H9 (cell line): Measurements from ENCODE around the gene ADO. TPM values are rescaled to one million over a fixed set of nuclear protein-coding genes. Genes with fewer than 3 reads are reported as not detected.

ENCODE experiments used
- DNase-seq: peaks from one replicate; pipeline ENCODE4 v3.0.0-alpha.2; 2017
- H2AFZ ChIP-seq: one replicate; pipeline ENCODE4 v1.6.1; 2013; ENCODE audit warnings: mild to moderate bottlenecking, low read length, control low read depth, moderate library complexity
- H2AK5ac ChIP-seq: 2 replicates; pipeline ENCODE4 v1.6.1; 2013; ENCODE audit warnings: low read length, control low read depth, mixed read lengths; ENCODE audit not compliant: insufficient read length
- H2BK120ac ChIP-seq: one replicate; pipeline ENCODE4 v1.6.1; 2013; ENCODE audit warnings: low read depth, mild to moderate bottlenecking, low read length, control low read depth, inconsistent platforms; ENCODE audit not compliant: poor library complexity, severe bottlenecking
- H2BK12ac ChIP-seq: 2 replicates; pipeline ENCODE4 v1.6.1; 2013; ENCODE audit warnings: low read length, control low read depth, mixed read lengths, low read depth; ENCODE audit not compliant: insufficient read length
- H2BK15ac ChIP-seq: 2 replicates; pipeline ENCODE4 v1.6.1; 2013; ENCODE audit warnings: low read depth, low read length, control low read depth
- H2BK20ac ChIP-seq: one replicate; pipeline ENCODE4 v1.6.1; 2013; ENCODE audit warnings: low read depth, mild to moderate bottlenecking, low read length, control low read depth, inconsistent platforms; ENCODE audit not compliant: poor library complexity, severe bottlenecking
- H2BK5ac ChIP-seq: 2 replicates; pipeline ENCODE4 v1.6.1; 2013; ENCODE audit warnings: low read length, control low read depth, mixed read lengths; ENCODE audit not compliant: insufficient read length
- H3K14ac ChIP-seq: 2 replicates; pipeline ENCODE4 v1.6.1; 2013; ENCODE audit warnings: low read length, control low read depth; ENCODE audit not compliant: insufficient read depth
- H3K18ac ChIP-seq: 2 replicates; pipeline ENCODE4 v1.6.1; 2013; ENCODE audit warnings: low read depth, mild to moderate bottlenecking, mixed read lengths, low read length, control low read depth; ENCODE audit not compliant: insufficient read length
- H3K23ac ChIP-seq: 2 replicates; pipeline ENCODE4 v1.6.1; 2013; ENCODE audit warnings: low read length, control low read depth, mixed read lengths, low read depth; ENCODE audit not compliant: insufficient read length
- H3K23me2 ChIP-seq: 2 replicates; pipeline ENCODE4 v1.6.1; 2013; ENCODE audit warnings: low read depth, mild to moderate bottlenecking, mixed read lengths, low read length, control low read depth; ENCODE audit not compliant: insufficient read length, poor library complexity, severe bottlenecking
- H3K27ac ChIP-seq: 2 replicates; pipeline ENCODE4 v1.5.1; 2013; ENCODE audit warnings: low read length, control low read depth, mixed read lengths, low read depth; ENCODE audit not compliant: insufficient read length
- H3K27me3 ChIP-seq: 2 replicates; pipeline ENCODE4 v1.6.1; 2013; ENCODE audit warnings: low read length, control low read depth, inconsistent platforms; ENCODE audit not compliant: insufficient read depth
- H3K4ac ChIP-seq: 2 replicates; pipeline ENCODE4 v1.6.1; 2013; ENCODE audit warnings: low read depth, mild to moderate bottlenecking, control low read depth, inconsistent platforms, low read length, moderate library complexity
- H3K4me1 ChIP-seq: 2 replicates; pipeline ENCODE4 v1.6.1; 2013; ENCODE audit warnings: low read length, control low read depth, inconsistent platforms; ENCODE audit not compliant: insufficient read depth
- H3K4me2 ChIP-seq: 2 replicates; pipeline ENCODE4 v1.6.1; 2013; ENCODE audit warnings: low read length, control low read depth, mixed read lengths; ENCODE audit not compliant: insufficient read length, insufficient read depth
- H3K56ac ChIP-seq: 2 replicates; pipeline ENCODE4 v1.6.1; 2013; ENCODE audit warnings: low read depth, mild to moderate bottlenecking, mixed read lengths, low read length, control low read depth; ENCODE audit not compliant: insufficient read length
- H3K79me1 ChIP-seq: 2 replicates; pipeline ENCODE4 v1.6.1; 2013; ENCODE audit warnings: low read depth, mild to moderate bottlenecking, moderate library complexity, low read length, control low read depth, inconsistent platforms; ENCODE audit not compliant: insufficient read depth, poor library complexity, severe bottlenecking
- H3K79me2 ChIP-seq: 2 replicates; pipeline ENCODE4 v1.6.1; 2013; ENCODE audit warnings: low read length, control low read depth, inconsistent platforms; ENCODE audit not compliant: insufficient read depth
- H3K9ac ChIP-seq: 2 replicates; pipeline ENCODE4 v1.6.1; 2013; ENCODE audit warnings: low read length, control low read depth, mixed read lengths; ENCODE audit not compliant: insufficient read length; ENCODE audit errors: extremely low read depth
- H3K9me3 ChIP-seq: one replicate; pipeline ENCODE4 v1.6.1; 2013; ENCODE audit warnings: low read depth, low read length, inconsistent platforms; ENCODE audit not compliant: control insufficient read depth
- H3T11ph ChIP-seq: one replicate; pipeline ENCODE4 v1.6.1; 2013; ENCODE audit warnings: mild to moderate bottlenecking, low read length, control low read depth, inconsistent platforms
- H4K20me1 ChIP-seq: one replicate; pipeline ENCODE4 v1.6.1; 2013; ENCODE audit not compliant: control insufficient read depth, insufficient read length, insufficient read depth
- H4K5ac ChIP-seq: 2 replicates; pipeline ENCODE4 v1.6.1; 2013; ENCODE audit warnings: low read depth, mild to moderate bottlenecking, mixed read lengths, low read length, control low read depth; ENCODE audit not compliant: insufficient read length
- H4K8ac ChIP-seq: replicated peaks from 2 replicates; pipeline ENCODE4 v1.6.1; 2013; ENCODE audit warnings: low read length, control low read depth, mixed read lengths, low read depth; ENCODE audit not compliant: insufficient read length
- H4K91ac ChIP-seq: 2 replicates; pipeline ENCODE4 v1.6.1; 2013; ENCODE audit warnings: low read depth, mild to moderate bottlenecking, moderate library complexity, mixed read lengths, low read length, control low read depth; ENCODE audit not compliant: insufficient read length
- H3K27ac Mint-ChIP-seq, 3 experiments: 2 replicates in 2 of 3; 3 replicates in 1 of 3; pipeline ENCODE4 v1.8.0; 2020 to 2021; ENCODE audit warnings: mixed read lengths in 3 of 3, mild to moderate bottlenecking in 1 of 3, moderate library complexity in 1 of 3
- H3K27me3 Mint-ChIP-seq: 2 replicates; pipeline ENCODE4 v1.8.0; 2021; ENCODE audit warnings: low read depth, mild to moderate bottlenecking, moderate library complexity, mixed read lengths
- H3K36me3 Mint-ChIP-seq, 3 experiments: 2 replicates in 2 of 3; 3 replicates in 1 of 3; pipeline ENCODE4 v1.8.0; 2020 to 2021; ENCODE audit warnings: low read depth in 3 of 3, mixed read lengths in 3 of 3; ENCODE audit not compliant: insufficient read depth in 1 of 3
- H3K4me1 Mint-ChIP-seq, 2 experiments: 2 replicates each; pipeline ENCODE4 v1.8.0; 2020; ENCODE audit warnings: mixed read lengths in 2 of 2
- H3K4me3 Mint-ChIP-seq, 2 experiments: 2 replicates in 1 of 2; 3 replicates in 1 of 2; pipeline ENCODE4 v1.8.0; 2020 to 2021; ENCODE audit warnings: mild to moderate bottlenecking in 2 of 2, mixed read lengths in 2 of 2, moderate library complexity in 1 of 2
- H3K9me3 Mint-ChIP-seq, 2 experiments: 2 replicates in 1 of 2; 3 replicates in 1 of 2; pipeline ENCODE4 v1.8.0; 2020; ENCODE audit warnings: mild to moderate bottlenecking in 2 of 2, mixed read lengths in 2 of 2, moderate library complexity in 1 of 2
- WGBS: extraction: QIAGEN DNeasy Blood & Tissue Kit; methylation state at CpG from one replicate; pipeline ENCODE4 v1.1.7; 2013; ENCODE audit warnings: missing lambda C conversion rate, low lambda C conversion rate, mixed read lengths; ENCODE audit not compliant: insufficient read length; ENCODE audit errors: extremely low coverage; 5-methylcytosine and 5-hydroxymethylcytosine counted together
- total RNA-seq: library from RNA; stranded (reverse); gene quantifications from 2 replicates; pipeline ENCODE4 v1.2.1, GENCODE V29; 2021
- TF ChIP-seq, protein P1 (sequence below): fragments of 200-600 bp; sonication (generic); conservative IDR thresholded peaks from 3 replicates; pipeline ENCODE4 v1.8.0; 2021; ENCODE audit warnings: antibody characterized with exemption, mild to moderate bottlenecking

The ADO gene
- total RNA-seq, 1 experiment from 2014 or later = 31.6 TPM

DNA sequence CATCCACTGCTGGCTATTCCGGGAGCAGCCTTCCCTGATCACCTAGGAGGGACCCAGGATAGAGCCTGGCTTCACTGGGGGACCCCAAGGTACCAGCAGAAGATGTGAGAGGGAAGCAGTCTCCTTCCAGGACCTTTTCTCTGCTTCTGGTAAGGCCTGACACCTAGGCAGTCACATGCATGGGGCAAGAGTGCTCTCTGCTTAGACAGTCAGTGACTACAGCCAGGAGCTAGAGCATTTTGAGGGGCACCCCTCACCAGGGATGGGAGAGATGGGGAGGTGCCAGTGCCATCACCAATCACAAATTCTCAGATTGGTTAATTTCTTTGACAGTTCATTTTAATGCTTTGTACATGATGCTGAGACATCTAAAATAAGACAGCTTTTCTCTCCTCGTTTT lies 13.9 kb upstream of the ADO start:
- no peak overlapping the region for H2BK12ac ChIP-seq
- Mint-ChIP-seq H3K4me1 (peaks cover 0 to 7% of the 10 kb centered on the region in 2 experiments; a peak in 2 of 4 replicates), H3K27me3 (peaks cover 3% of the 10 kb centered on the region), H3K36me3 (peaks cover 0 to 9% (median 2%) of the 10 kb centered on the region in 3 experiments; a peak in 2 of 7 replicates), H3K27ac (no peak overlapping the region), H3K4me3 (no peak overlapping the region), H3K9me3 (peaks cover 16 to 19% of the 10 kb centered on the region in 2 experiments)
- TF ChIP-seq, protein P1, sequence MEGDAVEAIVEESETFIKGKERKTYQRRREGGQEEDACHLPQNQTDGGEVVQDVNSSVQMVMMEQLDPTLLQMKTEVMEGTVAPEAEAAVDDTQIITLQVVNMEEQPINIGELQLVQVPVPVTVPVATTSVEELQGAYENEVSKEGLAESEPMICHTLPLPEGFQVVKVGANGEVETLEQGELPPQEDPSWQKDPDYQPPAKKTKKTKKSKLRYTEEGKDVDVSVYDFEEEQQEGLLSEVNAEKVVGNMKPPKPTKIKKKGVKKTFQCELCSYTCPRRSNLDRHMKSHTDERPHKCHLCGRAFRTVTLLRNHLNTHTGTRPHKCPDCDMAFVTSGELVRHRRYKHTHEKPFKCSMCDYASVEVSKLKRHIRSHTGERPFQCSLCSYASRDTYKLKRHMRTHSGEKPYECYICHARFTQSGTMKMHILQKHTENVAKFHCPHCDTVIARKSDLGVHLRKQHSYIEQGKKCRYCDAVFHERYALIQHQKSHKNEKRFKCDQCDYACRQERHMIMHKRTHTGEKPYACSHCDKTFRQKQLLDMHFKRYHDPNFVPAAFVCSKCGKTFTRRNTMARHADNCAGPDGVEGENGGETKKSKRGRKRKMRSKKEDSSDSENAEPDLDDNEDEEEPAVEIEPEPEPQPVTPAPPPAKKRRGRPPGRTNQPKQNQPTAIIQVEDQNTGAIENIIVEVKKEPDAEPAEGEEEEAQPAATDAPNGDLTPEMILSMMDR = no peak
- no peaks in the 10 kb centered on the region for H3K23me2 ChIP-seq
- no peak overlapping the region for H2BK20ac ChIP-seq
- no peak overlapping the region for H4K91ac ChIP-seq
- no peak overlapping the region for H3K23ac ChIP-seq
- no peaks in the 10 kb centered on the region for H3K27me3 ChIP-seq
- no peak overlapping the region for H2AK5ac ChIP-seq
- no peaks in the 10 kb centered on the region for H4K20me1 ChIP-seq
- no peak overlapping the region; the same call in 1 of the 2 replicates for H3K14ac ChIP-seq
- no peaks in the 10 kb centered on the region for H3K79me2 ChIP-seq
- no peak overlapping the region for H3K56ac ChIP-seq
- no peak overlapping the region for H2AFZ ChIP-seq
- no CpG with 5 or more reads among the region's 2 CpGs for WGBS
- no peak overlapping the region for H3K4ac ChIP-seq
- no peaks in the 10 kb centered on the region for H3K9me3 ChIP-seq
- no peak overlapping the region for H4K5ac ChIP-seq
- H2BK15ac ChIP-seq = no peak overlapping the region
- no peak overlapping the region for H3T11ph ChIP-seq
- no peak overlapping the region for H3K4me2 ChIP-seq
- no peak overlapping the region for H3K27ac ChIP-seq
- no peak overlapping the region for H3K9ac ChIP-seq
- no peak for DNase-seq
- no peaks in the 10 kb centered on the region for H3K79me1 ChIP-seq
- no peak overlapping the region for H2BK5ac ChIP-seq
- no peak overlapping the region for H2BK120ac ChIP-seq
- H4K8ac ChIP-seq = no peak overlapping the region
- no peaks in the 10 kb centered on the region; the same call in 1 of the 2 replicates for H3K4me1 ChIP-seq
- H3K18ac ChIP-seq = no peak overlapping the region
